Measurements from ENCODE around the gene ADGRL3.

DNA sequence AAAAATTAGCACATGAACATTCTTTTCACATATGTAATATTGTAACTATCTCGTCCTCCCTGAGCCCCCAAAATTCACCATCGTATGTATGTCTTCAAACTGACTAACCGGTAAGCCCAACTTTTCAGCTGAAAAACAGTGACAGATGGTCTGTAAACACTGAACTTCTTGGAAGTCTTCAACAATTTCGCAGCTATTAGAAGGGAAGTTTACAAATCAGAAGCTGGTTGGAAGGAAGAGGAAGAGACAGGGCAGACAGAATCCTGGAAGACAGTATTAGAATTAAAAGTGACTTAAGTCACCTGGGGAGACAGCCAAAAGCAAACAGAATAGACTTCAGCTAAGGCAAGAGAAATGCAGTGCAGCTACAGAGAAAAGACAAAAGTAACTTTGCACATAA is 858.4 kb downstream of the ADGRL3 start:
- TF ChIP-seq, protein P1, sequence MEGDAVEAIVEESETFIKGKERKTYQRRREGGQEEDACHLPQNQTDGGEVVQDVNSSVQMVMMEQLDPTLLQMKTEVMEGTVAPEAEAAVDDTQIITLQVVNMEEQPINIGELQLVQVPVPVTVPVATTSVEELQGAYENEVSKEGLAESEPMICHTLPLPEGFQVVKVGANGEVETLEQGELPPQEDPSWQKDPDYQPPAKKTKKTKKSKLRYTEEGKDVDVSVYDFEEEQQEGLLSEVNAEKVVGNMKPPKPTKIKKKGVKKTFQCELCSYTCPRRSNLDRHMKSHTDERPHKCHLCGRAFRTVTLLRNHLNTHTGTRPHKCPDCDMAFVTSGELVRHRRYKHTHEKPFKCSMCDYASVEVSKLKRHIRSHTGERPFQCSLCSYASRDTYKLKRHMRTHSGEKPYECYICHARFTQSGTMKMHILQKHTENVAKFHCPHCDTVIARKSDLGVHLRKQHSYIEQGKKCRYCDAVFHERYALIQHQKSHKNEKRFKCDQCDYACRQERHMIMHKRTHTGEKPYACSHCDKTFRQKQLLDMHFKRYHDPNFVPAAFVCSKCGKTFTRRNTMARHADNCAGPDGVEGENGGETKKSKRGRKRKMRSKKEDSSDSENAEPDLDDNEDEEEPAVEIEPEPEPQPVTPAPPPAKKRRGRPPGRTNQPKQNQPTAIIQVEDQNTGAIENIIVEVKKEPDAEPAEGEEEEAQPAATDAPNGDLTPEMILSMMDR (IDR thresholded peaks at IDR 0.05): no peak
- no peak for TF ChIP-seq POLR2A (IDR thresholded peaks at IDR 0.05)
